ENCODE results near the gene TMEM169. TPM values are rescaled to one million over a fixed set of nuclear protein-coding genes. Genes with fewer than 3 reads are reported as not detected.

Gene TMEM169
- total RNA-seq, 1 donor from 2014 or later = 20.1 TPM

DNA sequence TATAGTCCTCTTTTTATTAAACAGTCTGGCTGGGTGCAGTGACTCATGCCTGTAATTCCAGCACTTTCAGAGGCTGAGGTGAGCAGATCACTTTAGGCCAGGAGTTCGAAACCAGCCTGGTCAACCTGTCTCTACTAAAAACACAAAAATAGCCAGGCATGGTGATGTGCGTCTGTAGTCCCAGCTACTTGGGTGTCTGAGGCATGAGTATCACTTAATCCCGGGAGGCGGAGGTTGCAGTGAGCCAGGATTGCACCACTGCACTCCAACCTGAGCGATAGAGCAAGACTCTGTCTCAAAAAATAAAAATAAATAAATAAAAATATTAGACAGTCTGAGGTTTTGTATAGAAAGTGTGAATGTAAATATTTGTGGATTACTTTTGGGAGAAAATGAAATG lies 45.2 kb downstream of the TMEM169 start:
- no peak for FAIRE-seq
- H3K9me3 Mint-ChIP-seq (ENCODE audit: unreplicated experiment) = no peaks in the 10 kb centered on the region
- Histone ChIP-seq H3K79me2 (ENCODE audit: insufficient read depth, low read length) (peaks cover 90% of the 10 kb centered on the region), H3K4me2 (ENCODE audit: low read length) (no peak overlapping the region), H3K27ac (ENCODE audit: low read depth, low read length) (no peak overlapping the region), H3K27me3 (ENCODE audit: insufficient read depth, low read length) (no peaks in the 10 kb centered on the region), H3K9me3 (ENCODE audit: insufficient read depth, low read depth, low read length) (no peaks in the 10 kb centered on the region), H3K4me1 (ENCODE audit: insufficient read depth, low read length) (no peaks in the 10 kb centered on the region), H3K36me3 (ENCODE audit: insufficient read depth, low read length) (peaks cover 85% of the 10 kb centered on the region), H2AFZ (ENCODE audit: low read depth, low read length) (no peak overlapping the region), H4K20me1 (ENCODE audit: insufficient read depth, low read length) (peaks cover 40% of the 10 kb centered on the region), H3K9ac (ENCODE audit: low read length) (no peak overlapping the region), H3K4me3 (ENCODE audit: insufficient read depth, low read depth, low read length) (no peak overlapping the region)
- TF ChIP-seq, protein P1, sequence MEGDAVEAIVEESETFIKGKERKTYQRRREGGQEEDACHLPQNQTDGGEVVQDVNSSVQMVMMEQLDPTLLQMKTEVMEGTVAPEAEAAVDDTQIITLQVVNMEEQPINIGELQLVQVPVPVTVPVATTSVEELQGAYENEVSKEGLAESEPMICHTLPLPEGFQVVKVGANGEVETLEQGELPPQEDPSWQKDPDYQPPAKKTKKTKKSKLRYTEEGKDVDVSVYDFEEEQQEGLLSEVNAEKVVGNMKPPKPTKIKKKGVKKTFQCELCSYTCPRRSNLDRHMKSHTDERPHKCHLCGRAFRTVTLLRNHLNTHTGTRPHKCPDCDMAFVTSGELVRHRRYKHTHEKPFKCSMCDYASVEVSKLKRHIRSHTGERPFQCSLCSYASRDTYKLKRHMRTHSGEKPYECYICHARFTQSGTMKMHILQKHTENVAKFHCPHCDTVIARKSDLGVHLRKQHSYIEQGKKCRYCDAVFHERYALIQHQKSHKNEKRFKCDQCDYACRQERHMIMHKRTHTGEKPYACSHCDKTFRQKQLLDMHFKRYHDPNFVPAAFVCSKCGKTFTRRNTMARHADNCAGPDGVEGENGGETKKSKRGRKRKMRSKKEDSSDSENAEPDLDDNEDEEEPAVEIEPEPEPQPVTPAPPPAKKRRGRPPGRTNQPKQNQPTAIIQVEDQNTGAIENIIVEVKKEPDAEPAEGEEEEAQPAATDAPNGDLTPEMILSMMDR (IDR thresholded peaks at IDR 0.05; ENCODE audit: insufficient read depth, low read depth, low read length) = no peak
- TF ChIP-seq EZH2 (IDR thresholded peaks at IDR 0.05; ENCODE audit: insufficient read depth, low read length) = no peak
- no peaks in the 10 kb centered on the region for H3K27me3 Mint-ChIP-seq (ENCODE audit: low read depth, unreplicated experiment)
- H3K27ac Mint-ChIP-seq (ENCODE audit: unreplicated experiment) = no peak overlapping the region
- H3K4me1 Mint-ChIP-seq (ENCODE audit: low read depth, unreplicated experiment) = peaks cover 12% of the 10 kb centered on the region
- peaks cover 23% of the 10 kb centered on the region for H3K36me3 Mint-ChIP-seq (ENCODE audit: low read depth, unreplicated experiment)
- no peak for DNase-seq (ENCODE audit: low read depth)
- H3K4me3 Mint-ChIP-seq (ENCODE audit: unreplicated experiment) = no peak overlapping the region

DNA sequence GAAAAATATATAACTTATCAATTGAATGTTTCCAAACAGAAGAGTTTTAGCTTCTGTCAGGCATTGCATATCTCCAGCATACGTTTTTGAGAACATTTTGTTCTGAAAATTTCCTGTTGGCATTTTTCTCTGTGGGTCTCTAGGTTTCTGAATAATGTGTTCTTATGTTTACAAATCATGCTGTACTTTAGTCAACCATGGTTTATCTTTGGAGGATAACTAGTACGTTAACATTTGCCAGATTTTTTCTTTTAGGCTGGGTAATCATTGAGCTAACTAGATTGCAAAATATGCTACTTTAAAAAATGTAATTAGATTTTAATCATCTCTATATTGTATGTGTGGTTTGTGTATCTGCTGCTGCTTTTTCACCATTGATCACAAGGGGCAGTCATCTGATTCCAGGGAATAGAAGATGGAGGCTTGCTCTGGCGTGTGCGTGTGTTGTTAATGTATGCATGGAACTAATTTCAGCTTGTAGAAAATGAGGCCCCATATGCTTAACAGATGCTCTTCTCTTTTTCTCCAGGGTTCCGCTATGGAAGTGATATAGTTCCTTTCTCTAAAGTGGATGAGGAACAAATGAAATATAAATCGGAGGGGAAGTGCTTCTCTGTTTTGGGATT lies 48.7 kb downstream of the TMEM169 start:
- no peak for FAIRE-seq
- TF ChIP-seq, protein P1 (IDR thresholded peaks at IDR 0.05; ENCODE audit: insufficient read depth, low read depth, low read length) = no peak
- no peak for TF ChIP-seq EZH2 (IDR thresholded peaks at IDR 0.05; ENCODE audit: insufficient read depth, low read length)
- H3K9me3 Mint-ChIP-seq (ENCODE audit: unreplicated experiment) = no peaks in the 10 kb centered on the region
- Histone ChIP-seq H3K4me2 (ENCODE audit: low read length) (no peak overlapping the region), H3K27ac (ENCODE audit: low read depth, low read length) (no peak overlapping the region), H3K9me3 (ENCODE audit: insufficient read depth, low read depth, low read length) (no peaks in the 10 kb centered on the region), H4K20me1 (ENCODE audit: insufficient read depth, low read length) (peaks cover 46% of the 10 kb centered on the region), H2AFZ (ENCODE audit: low read depth, low read length) (no peak overlapping the region), H3K27me3 (ENCODE audit: insufficient read depth, low read length) (no peaks in the 10 kb centered on the region), H3K79me2 (ENCODE audit: insufficient read depth, low read length) (peaks cover 90% of the 10 kb centered on the region), H3K9ac (ENCODE audit: low read length) (no peak overlapping the region), H3K4me3 (ENCODE audit: insufficient read depth, low read depth, low read length) (no peak overlapping the region), H3K36me3 (ENCODE audit: insufficient read depth, low read length) (peaks cover 87% of the 10 kb centered on the region), H3K4me1 (ENCODE audit: insufficient read depth, low read length) (no peaks in the 10 kb centered on the region)
- no peak overlapping the region for H3K27ac Mint-ChIP-seq (ENCODE audit: unreplicated experiment)
- peaks cover 6% of the 10 kb centered on the region for H3K4me1 Mint-ChIP-seq (ENCODE audit: low read depth, unreplicated experiment)
- peaks cover 29% of the 10 kb centered on the region for H3K36me3 Mint-ChIP-seq (ENCODE audit: low read depth, unreplicated experiment)
- no peak for DNase-seq (ENCODE audit: low read depth)
- H3K4me3 Mint-ChIP-seq (ENCODE audit: unreplicated experiment) = no peak overlapping the region
- H3K27me3 Mint-ChIP-seq (ENCODE audit: low read depth, unreplicated experiment) = no peaks in the 10 kb centered on the region

DNA sequence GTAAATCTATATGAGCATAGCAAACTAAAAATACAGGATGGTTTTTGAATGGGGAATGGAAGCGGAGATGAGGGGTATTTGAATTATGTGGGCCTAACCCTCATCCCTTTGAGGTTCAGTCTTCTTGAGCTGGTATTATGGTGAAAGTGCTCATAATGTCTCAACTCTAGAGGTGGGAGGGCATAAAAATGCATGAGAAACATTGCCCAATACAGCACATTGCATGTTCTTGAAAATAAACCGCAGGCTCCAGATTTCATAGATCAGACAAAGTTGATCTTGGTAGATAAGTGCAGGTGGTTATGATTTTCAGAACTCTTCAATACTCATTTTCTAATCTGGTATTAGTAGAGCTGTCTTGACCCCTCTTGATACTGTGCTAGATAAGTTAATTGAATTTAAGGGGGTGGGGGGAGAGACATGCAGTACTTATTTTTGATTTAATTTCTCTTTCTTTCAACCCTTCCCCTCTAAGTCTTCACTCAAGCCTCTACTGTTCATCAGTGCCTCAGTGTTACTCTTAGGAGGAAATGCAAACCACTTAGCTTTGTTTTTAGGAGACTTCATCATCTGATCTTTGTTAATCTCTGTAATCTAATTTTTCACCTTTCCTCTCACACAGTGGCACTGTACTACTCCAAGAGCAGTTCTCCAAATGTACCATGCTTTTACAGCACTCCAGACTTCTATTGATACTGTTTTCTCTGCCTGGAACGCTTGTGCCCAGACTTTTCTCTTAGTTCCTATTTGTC lies 49.6 kb downstream of the TMEM169 start:
- Histone ChIP-seq H3K9ac (ENCODE audit: low read length) (no peak overlapping the region), H3K79me2 (ENCODE audit: insufficient read depth, low read length) (peaks cover 87% of the 10 kb centered on the region), H3K9me3 (ENCODE audit: insufficient read depth, low read depth, low read length) (no peaks in the 10 kb centered on the region), H4K20me1 (ENCODE audit: insufficient read depth, low read length) (peaks cover 47% of the 10 kb centered on the region), H3K4me3 (ENCODE audit: insufficient read depth, low read depth, low read length) (no peak overlapping the region), H3K27me3 (ENCODE audit: insufficient read depth, low read length) (no peaks in the 10 kb centered on the region), H3K4me2 (ENCODE audit: low read length) (no peak overlapping the region), H3K4me1 (ENCODE audit: insufficient read depth, low read length) (no peaks in the 10 kb centered on the region), H3K27ac (ENCODE audit: low read depth, low read length) (no peak overlapping the region), H3K36me3 (ENCODE audit: insufficient read depth, low read length) (peaks cover 79% of the 10 kb centered on the region), H2AFZ (ENCODE audit: low read depth, low read length) (no peak overlapping the region)
- Mint-ChIP-seq H3K27ac (ENCODE audit: unreplicated experiment) (no peak overlapping the region), H3K9me3 (ENCODE audit: unreplicated experiment) (no peaks in the 10 kb centered on the region), H3K4me3 (ENCODE audit: unreplicated experiment) (no peak overlapping the region), H3K36me3 (ENCODE audit: low read depth, unreplicated experiment) (peaks cover 30% of the 10 kb centered on the region), H3K4me1 (ENCODE audit: low read depth, unreplicated experiment) (peaks cover 6% of the 10 kb centered on the region), H3K27me3 (ENCODE audit: low read depth, unreplicated experiment) (no peaks in the 10 kb centered on the region)
- DNase-seq (ENCODE audit: low read depth) = no peak
- FAIRE-seq = no peak
- no peak for TF ChIP-seq EZH2 (IDR thresholded peaks at IDR 0.05; ENCODE audit: insufficient read depth, low read length)
- TF ChIP-seq, protein P1 (IDR thresholded peaks at IDR 0.05; ENCODE audit: insufficient read depth, low read depth, low read length) = no peak
